IPS-NIHi7 (cell line): ENCODE data around the gene IFRD1.
"Not testable (repeated sequence)": the region's sequence is repeated elsewhere in the genome, so short reads cannot be mapped to it uniquely, and the experiment has no call there.

Source experiments
- DNase-seq: peaks from one replicate; pipeline ENCODE4 v3.0.0; 2012; ENCODE audit warnings: mixed read lengths; ENCODE audit errors: extremely low spot score

IFRD1 gene

DNA sequence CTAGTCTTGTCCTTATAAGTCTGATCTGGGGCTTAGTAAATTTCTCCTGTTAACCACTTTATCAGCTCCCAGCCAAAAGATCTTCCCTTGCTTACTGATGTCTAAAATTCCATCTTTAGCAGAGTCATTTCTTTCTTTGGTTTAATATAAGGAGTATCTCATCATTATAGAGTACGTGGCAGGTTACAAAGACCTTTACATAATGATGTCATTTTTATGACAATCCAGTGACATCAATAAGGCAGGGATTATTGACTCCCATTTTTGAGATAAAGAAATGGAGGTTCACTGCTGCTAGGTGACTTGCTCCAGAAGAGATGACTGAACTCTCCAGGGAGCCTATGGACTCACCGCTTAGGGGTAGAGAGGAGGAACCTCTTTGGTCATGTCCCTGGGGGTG is 8.1 kb upstream of the IFRD1 start:
- no peak for DNase-seq

DNA sequence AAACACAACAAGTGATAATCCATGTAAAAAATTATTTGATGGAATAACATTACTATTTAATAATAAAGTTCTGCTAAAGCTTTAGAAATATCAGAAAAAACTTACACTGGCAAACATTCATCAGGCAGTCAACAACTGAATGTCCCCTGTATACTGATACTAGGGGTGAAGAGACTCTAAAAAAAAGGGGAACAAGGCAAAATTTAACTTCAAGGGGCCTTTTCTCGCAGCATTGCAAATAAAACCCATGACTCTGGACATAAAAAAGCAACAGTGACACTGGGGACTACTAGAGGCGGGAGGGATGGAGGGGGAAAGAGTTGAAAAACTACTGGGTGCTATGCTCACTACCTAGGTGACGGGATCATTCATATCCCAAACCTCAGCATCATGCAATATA is 5.8 kb upstream of the IFRD1 start:
- no peak for DNase-seq

DNA sequence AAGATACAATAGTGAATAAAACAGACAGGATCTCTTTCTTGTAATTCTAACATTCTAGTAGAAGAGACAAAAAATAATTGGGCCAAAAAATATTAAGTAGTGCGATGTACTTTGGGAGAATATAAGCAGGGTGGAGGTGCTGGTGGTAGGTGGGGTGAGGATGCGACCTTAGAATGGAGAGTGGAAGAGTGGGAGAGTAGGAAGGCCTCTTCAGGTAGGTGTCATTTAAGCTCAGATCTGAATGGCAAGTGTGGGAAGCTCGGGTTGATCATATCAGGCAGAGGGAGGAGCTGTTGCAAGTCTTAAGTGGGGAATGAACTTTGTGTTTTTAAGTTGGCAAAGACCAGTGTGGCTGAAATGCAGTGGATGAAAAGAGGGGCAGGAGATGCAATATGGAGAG is 3.8 kb upstream of the IFRD1 start:
- DNase-seq, result no peak

DNA sequence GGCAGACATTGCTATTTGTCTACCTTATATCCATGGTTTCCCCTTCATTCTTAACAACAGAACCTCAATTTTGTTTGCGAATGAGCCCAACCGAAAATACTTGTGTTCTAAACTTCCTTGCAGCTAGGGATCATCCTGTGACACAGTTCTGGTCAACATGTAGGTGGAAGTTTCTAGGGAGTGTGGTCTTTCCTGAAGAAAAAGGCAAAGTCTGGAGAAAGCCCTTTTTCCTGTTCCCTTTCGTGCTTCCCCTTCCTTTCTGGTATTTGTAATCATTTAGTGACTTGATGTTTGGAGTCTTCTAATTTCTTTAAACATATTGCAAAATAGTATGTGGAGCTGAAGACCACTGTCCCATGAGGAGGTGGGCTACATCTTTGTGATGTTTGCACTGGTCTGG is 2.9 kb upstream of the IFRD1 start:
- no peak for DNase-seq

DNA sequence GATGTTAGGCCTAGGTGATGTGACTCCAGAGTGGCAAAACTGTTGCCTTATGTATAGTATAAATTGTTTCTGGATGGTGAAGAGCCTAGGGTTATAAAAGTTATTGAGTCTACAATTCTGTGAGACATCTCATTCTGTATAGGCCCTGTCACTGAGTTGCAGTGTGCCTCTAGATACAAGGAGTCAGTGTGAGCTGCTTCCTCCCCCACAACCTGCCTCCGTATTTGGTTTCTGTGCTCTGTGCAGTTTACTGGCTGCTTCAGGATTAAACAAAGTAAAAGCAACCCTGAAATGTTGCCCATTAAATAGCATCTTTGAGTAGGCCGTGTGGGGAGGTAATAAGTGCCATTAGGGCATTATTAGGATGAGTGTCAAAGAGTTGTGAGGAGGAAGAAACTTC is 1.9 kb upstream of the IFRD1 start:
- no peak for DNase-seq

DNA sequence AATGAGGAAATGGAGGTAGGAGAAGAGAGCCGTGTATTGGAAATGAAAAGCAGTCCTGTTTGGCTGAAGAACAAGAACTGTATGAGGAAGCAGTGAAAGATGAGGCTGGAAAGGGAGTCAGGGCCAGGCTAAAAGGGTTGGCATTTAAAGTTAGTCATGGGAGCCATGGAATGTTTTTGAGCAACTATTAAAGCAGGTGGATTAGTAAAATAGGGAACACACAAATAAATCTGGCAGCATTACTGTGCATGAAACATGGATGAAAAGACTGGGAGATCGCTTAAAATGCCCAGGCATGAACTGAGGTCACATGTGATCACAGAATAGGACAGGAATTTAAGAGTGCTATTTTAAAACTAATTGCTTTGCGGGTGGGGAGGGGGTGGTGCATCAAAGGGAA is 1.4 kb upstream of the IFRD1 start:
- no peak for DNase-seq

DNA sequence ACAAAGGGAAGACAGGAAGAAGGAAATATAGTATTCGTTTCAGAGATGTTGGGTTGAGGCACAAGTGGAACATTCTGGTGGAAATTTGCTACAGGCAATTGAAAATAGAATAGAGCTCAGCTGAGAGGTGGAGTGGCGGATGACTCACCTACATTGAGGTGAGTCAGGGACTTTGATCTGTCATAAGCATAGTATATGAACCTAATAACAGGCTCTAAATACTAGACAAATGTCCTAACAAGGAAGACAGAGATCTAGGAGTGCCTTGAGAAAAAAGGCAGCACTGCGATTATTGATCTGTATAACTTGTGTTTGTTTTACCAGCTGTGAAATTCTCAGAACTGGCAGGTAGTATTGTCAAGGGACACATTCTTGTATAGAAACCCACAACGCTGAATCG is 907 bp upstream of the IFRD1 start:
- DNase-seq, result no peak

DNA sequence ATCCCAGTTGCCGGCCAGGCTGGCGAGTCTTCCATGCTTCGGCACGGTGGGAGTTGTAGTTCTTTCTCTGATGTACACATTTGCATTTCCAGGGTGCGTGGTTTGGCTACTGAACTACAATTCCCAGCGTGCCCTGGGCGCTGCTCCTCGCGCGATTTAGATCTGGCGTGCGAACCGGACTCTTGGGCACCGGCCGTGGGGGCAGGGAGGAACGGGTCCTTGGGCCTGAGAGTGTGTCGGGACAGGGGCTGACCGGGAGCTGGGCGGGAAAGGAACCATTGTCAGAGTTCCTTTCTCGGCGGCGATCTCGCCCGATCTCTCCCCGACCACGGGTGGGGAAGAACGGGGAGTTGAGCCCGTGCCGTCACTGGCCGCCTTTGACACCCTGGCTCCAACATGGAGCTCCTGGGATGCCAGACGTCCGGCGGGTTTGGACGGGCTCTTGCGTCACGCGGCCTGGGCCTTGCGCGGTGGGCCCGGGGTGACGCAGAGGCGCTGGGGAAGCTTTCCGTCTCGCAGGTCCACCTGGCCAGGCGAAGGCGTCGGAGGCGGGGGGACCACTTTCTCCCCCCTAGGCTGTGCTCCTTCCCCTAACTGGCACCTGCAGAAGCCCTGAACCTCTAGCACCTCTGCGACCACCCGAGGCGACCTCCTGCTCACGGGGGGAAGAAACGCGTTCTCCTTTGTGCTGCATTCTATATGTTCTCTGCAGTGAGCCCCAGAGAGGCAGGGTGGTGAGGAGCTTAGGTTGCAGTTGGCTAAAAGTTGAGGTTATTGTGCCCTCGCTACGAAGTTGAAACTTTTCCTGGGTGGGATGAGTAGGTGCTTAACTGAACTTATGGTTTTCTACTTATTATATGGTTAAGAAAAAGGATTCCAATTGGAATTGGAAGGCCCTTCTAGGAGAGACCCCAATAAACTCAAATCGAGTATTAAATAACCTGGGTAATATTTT is 824 bp downstream of the IFRD1 start:
- DNase-seq, result peak; percentile 85

DNA sequence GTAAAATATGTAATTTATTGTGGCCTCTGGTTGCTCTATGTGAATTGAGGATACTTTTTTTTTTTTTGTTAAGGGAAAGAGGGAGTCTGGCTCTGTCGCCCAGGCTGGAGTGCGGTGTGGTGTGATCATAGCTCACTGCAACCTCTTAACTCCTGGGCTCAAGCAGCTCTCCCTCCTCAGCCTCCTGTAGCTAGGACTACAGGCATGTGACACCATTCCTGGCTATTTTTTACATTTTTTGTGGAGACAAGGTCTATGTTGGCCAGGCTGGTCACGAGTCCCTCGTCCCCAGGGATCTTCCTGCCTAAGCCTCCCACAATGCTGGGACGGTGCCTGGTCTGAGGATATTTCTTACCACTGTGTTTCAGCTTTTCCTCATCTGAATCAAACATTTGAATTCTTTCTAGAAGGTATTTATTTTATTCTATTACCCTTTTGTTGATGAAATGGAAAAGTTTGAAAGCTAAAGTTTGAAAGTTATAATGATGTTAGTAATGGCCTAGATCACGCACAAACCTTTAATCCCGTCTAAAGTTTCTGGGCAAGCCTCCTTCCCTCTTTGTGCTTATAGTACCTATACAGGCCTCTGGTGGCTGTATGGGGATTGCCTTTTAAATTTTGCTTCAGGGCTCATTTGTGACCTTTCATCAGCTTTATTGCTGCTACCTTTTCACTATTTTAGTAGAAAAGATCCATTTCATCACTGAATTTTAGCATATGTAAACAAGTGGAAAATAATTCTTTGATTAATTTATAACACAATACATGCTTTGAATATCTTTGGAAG is 2.0 kb downstream of the IFRD1 start:
- DNase-seq, result peak; percentile 24

DNA sequence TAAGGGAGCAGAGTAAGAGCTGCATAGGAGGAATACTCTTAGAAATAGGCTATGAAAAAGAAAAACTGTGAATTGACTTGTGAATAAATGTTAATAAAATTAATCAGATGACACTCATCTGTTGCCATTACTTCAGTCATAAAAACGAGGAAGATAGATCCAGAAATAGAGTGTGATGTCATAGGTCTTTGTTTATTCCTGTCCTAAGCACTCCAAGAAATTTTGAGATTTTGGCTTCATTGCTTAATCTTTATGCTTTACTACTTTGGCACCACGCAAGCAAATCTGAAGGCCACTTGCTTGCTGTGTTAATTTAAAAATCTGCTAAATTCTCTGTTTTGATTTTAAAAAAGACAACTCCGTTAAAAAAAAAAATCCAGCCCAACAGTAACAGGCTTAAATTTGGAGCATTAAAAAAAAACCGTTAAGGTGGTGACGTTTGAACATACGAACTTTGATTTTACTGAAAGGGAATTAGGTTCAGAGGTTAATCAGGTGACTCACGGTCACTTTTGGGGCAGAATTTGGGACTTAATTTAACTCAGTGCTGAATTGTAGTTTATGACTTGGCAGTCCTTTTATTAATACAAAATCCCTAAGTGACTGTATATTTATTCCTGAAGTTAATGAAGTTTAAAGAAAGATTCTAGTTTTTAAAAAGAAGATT is 3.4 kb downstream of the IFRD1 start:
- DNase-seq, result no peak

DNA sequence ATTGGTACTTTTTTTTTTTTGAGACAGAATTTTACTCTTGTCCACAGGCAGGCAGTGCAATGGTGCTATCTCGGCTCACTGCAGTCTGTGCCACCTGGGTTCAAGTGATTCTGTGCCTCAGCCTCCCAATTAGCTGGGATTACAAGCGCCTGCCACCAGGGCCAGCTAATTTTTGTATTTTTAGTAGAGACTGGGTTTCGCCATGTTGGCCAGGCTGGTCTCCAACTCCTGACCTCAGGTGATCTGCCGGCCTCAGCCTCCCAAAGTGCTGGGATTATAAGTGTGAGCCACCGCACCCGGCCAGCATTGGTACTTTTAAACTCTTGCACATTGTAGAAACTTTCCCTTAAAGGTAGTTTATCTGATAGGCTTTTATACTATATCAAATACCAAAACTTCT is 3.9 kb downstream of the IFRD1 start:
- DNase-seq, result not testable (repeated sequence)

DNA sequence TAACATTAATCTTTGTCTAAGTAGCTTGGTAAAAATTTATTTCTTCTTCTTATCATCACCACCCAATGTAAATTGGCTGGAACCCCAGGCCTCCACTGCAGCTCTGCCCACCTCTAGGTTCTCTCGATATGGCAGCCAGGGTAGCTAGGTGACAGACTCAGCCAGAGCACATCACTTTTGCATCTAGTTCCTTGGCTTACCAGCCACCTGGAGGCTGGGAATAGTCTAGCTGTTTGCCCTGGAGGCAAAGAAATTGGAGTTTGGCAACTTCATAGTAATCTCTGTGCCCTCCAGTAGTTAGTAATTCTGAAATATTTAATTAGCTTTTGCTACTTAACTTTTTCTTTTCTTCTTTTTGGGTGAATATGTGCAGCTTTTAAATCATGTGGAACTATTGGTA is 9.4 kb downstream of the IFRD1 start:
- no peak for DNase-seq

DNA sequence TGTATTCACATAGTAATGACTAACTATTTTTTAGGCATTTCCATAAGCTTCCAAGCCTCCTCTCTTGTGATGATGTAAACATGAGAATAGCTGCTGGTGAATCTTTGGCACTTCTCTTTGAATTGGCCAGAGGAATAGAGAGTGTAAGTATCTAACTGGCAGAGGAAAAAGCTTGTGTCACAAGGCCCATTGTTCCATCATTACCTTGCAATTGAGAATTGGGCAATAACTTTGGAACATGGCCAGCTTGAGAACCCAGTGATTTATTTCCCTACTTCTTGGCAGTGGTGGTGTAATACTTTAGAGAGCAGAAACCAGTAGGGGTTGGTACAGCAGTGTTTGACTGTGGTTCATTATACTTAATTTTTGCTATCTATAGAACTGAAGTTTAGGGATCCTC is 12.0 kb downstream of the IFRD1 start:
- no peak for DNase-seq

DNA sequence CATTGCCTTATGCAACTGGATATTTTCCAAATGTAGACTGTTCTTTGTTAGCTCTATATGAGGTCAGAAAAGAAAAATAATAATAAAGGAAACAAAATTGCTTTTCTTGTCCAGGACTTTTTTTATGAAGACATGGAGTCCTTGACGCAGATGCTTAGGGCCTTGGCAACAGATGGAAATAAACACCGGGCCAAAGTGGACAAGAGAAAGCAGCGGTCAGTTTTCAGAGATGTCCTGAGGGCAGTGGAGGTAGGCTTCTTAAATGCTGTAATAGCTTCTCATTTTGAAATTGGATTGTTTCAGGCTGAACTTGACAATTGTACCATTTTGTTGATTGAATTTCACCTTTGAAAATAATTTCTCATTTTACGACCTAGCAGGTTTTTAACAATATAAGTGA is 17.6 kb downstream of the IFRD1 start:
- no peak for DNase-seq

DNA sequence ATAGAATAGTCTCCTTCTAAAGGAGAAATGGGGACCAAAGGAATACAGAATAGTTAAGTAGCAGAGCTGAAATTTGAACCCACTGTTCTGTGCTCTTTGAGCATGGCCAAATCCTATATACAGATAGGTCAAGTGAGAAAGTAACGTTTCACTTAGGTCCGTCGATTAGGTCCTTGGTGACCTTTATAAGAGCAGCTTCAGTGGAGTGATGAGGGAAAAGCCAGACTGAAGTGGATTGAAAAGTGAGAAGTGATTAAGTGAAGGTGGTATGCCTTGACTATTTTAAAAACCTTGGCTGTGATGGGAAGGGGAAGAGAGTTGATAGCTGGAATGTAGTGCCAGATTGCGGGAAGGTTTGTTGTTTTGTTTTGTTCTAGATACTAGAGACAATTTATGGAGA is 19.9 kb downstream of the IFRD1 start:
- DNase-seq, result no peak

DNA sequence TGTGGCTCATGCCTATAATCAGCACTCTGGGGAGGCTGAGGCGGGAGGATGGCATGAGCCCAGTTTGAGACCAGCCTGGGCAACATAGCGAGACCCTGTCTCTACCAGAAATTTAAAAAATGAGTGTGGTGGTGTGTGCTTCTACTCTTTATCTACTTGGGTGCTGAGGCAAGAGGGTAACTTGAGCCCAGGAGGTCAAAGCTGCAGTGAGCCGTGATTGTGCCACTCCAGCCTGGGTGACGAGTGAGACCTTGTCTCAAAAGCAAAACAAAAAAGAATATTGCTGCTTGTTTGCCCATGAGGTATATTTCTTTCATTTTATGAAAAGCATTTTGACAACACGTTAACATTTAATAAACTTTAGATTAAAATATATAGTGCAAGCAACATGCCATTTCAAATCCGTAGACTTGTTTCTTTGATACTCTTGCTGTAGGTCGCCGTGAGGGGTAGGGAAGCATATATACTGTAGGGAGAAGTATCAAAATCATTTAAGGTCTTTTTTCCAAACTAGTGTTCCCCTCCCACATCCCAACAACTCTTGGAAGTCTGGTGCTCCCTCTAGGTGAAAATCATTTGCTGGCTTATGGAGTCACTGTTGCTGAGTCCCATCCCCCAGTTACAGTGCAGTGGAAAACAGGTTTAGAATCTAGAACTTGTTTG is 26.3 kb downstream of the IFRD1 start:
- DNase-seq, result no peak

DNA sequence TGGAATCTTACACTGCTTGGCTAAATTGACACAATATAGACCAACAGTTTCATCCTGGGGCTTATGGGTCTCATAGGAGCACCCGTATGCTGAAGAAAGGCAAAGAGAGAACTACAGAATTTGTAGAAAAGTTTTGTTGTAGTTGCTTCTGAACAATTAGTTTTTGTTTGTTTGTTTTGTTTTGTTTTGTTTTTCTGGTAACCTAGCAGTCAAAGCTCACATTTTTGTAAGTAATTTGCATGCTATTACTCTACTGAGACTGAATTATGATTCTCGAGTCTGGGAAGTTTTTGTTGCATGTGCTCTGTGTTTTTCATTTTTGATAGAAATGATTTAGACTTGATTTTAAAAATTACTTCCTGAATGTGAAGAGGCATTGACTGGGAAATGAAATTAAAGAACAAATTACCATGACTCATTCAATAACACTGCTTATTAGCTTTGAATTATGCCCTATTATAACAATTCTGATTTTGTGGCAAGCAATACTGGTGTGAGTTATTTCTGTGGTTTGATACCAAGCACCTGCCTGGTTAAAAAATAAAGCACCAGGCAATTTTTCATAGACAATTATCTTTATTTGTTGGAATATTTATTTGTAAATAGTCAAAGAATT is 31.0 kb downstream of the IFRD1 start:
- DNase-seq, result no peak

DNA sequence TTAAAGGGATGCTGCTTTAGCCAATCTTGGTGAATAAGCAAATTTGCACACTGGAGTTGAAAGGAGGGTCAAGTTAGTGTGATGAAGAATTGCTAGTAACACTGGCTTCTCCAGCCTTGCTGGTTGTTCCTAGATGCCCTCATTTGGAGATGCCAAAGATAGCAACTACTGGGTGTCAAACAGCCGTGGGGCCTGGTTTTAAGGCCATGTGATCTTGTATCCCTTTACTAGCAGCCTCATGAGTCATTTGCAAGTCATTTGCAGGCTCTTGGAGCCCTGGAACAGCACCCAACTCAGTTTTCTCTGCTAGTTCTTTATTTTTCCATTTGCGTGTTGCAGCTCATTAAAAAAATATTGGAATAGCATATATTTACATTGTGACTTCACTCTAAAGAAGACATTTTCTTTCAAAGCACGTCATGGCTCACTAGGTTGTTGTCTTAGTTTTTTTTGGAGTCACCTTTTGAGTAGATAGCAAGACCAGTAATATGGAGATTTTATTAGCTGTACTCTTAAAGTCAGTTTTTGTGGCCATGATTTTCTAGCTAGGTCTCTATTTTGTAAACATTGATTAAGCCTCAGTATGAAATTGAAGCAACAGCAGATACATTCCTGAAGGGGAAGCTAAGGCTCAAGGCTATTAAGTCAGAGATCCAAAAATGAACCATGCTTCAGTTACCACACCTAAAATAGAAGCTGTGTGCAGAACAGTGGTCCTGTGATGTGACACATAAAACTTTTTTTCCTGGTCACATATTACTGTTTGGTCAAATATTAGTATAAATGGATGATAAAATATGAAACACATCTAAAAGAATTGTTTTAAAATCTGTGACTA is 31.8 kb downstream of the IFRD1 start:
- peak; percentile 48 for DNase-seq

DNA sequence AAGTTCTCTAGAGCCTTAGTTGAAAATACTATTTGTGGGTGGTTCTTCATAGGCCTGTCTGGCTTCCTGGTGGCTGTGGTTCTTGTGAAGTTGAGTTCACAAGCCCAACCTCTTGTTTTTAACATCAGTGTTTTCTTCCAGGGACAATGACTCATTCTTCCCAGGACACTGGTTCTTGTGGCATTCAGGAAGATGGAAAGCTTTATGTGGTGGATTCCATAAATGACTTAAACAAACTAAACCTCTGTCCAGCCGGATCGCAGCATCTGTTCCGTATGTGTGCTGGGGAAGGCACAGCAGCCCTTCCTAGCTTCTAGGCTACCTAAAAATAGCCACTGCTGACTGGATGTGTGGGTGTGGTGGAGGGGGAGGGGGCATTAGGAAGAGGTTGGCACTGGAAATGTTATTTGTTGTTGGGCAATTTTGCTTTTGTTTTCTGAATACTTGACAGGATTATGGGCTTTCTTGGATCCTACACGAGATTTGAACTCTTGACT is 34.5 kb downstream of the IFRD1 start:
- no peak for DNase-seq

DNA sequence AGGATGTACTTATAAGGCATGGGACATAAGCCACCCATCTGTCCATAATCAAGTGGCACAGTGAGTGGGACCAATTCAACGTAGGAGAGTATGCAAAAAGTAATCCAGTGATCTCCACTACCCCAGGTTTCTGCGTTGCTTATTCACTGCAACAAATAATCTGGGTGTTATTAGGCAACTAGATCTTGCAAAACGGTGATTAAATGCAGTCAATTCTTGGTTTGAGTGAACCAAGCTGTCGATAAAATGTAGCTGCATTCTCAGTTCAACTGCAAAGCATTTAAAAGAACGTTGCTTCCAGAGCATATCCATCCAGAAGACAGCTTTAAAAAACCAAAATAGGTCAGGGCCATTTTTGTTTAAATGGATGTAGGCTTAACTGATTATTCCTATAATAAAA is 35.5 kb downstream of the IFRD1 start:
- DNase-seq, result no peak
